Myocyte (in vitro differentiated cells): ENCODE data around the gene MTSS2. TPM values are rescaled to one million over a fixed set of nuclear protein-coding genes. Genes with fewer than 3 reads are reported as not detected.

Source experiments
- DNase-seq: peaks from one replicate; pipeline ENCODE4 v3.0.0-alpha.2; 2012; ENCODE audit warnings: low read depth
- total RNA-seq: library from RNA; depleted of rRNA; stranded (reverse); fragments of >200 nt; gene quantifications from 2 replicates; pipeline ENCODE4 v1.2.3, GENCODE V29; 2014

The MTSS2 gene
- total RNA-seq, 1 donor from 2014 or later: 170 TPM

GRCh38 chr16:70714581-70715054 lies 28.8 kb upstream of the MTSS2 start:
- DNase-seq: peak; percentile 76

DNA sequence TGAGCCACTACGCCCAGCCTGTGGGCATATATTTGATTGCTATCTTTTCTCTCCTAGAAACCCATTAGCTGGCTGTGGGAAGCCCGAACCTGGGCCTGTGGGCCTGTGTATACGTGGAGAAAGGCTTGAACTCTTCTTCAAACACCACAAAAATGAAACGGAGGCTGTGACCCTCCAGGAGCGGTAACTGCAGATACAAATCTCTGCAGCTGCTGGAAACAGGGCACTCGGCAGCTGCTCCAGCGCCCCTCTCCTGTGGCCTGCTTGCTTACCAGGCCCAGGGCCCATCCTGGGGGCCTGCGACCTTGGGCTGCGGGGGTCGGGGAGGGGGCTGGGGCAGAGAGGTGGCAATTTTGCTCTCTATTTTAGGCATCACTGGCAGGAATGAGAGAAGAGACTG lies 28.0 kb upstream of the MTSS2 start:
- peak; percentile 74 for DNase-seq

DNA sequence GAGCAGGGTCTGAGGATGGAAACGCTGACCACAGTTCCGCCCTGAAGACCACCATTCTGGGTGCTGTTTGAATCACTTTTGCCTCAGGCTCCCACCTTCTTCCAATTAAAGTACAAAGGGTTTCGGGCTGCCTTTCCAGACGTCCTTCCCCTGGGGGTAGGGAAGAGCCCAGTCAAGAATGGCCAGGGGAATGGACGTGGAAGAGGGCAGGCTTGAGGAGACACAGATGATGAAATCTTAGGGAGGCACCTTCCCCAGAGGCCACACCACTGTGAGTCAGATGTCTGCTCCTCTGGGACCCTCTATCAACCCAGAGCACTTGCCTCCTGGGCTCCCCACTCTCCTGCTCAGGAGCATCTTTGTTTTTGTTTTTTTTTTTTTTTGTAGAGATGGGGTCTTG lies 27.5 kb upstream of the MTSS2 start:
- DNase-seq: no peak

DNA sequence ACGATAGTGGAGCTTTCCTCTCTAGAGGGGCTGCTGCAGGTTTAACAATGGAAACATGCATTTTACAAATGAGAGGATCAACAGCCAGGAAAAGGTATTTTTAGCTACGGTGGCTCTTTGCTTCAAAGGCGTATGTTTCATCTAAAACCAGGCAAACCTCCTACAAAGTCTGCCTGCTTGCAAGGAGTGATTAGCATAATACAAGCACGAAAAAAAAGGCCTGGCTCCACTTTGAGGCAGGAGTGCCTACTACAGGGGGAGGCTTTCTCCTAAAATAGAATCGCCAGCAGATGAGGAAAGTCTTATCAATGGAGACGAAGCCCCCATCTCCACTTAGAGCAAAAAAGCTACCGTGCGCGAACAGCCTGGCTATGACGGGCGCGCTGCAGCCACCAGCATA lies 27.1 kb upstream of the MTSS2 start:
- no peak for DNase-seq

DNA sequence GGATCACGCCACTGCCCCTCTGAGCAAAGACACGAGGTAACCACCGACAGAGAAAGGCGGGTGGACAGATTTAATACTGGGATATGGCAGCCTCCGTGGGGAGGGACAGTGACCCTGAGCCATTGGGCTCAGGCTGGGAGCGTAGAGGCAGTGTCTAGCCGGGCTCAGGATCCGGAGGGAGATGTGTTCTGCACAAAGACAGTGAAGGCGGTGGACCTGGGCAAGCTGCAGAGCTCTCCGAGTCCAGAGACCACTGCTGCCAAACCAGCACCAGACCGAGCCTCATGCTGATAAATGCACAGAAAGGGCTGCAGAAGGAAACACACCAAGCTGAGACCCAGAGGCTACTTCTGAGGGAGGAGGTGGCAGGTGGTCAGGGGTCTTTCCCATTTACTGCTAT lies 26.5 kb upstream of the MTSS2 start:
- DNase-seq: no peak

GRCh38 chr16:70711211-70712031 lies 25.6 kb upstream of the MTSS2 start:
- DNase-seq: no peak

DNA sequence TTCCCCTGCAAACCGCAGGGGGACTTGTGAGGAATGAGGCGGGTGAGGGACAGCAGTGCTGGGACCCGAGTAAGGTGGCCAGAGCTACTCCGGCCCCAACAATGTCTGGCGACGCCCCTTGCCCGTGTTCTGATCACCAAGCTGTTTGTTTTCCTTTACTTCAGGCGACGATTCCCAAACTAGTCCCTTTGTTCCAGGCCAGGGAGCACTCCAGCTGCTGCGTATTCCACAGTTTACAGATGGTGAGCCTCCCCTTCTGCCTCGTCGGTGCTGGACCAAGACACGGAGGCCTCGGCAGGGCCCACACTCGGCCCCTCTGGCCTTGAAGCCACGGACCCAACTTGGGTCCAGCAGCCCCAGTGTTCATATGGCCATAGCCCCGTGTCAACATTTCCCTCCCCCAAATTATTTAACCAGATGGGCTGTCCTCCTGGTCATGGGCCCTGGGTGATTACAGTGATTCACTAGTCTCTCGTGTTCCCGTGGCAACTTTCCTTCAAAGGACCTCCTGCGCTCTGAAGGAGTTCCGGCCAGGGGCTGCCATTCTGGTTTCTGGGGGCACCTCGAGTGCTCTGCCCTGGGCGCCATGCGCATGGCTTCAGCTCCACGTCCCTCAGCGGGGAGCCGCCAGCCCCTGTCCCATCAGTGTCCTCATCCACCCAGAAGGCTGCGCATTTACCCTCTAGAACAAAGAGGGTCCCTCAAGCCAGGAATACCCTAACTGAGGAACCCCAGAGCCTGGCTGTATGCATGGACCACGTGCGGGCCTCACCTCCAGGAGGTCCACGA lies 24.8 kb upstream of the MTSS2 start:
- DNase-seq: no peak

DNA sequence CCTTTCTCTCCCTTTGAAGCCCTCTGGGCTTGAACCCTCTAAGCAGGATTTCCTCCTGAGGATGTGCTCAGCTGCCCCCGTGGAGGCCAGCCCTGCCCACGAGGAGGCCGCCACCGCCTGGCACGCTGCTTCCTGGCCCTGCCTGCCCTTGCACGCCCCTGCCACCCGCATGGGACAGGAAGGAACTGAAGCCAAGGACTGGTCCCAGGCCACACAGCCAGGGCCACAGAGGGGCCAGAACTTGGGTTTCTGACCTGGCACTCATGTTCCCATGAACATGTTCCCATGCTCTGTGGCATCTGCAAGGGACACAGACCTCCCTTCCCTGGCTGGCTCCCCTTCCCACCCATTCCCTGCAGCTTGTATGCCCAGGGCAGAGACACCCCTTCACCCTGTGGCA lies 24.1 kb upstream of the MTSS2 start:
- DNase-seq: no peak

- no peak for DNase-seq
Observed at GRCh38 chr16:70709457-70709856, 23.6 kb upstream of the MTSS2 start.

DNA sequence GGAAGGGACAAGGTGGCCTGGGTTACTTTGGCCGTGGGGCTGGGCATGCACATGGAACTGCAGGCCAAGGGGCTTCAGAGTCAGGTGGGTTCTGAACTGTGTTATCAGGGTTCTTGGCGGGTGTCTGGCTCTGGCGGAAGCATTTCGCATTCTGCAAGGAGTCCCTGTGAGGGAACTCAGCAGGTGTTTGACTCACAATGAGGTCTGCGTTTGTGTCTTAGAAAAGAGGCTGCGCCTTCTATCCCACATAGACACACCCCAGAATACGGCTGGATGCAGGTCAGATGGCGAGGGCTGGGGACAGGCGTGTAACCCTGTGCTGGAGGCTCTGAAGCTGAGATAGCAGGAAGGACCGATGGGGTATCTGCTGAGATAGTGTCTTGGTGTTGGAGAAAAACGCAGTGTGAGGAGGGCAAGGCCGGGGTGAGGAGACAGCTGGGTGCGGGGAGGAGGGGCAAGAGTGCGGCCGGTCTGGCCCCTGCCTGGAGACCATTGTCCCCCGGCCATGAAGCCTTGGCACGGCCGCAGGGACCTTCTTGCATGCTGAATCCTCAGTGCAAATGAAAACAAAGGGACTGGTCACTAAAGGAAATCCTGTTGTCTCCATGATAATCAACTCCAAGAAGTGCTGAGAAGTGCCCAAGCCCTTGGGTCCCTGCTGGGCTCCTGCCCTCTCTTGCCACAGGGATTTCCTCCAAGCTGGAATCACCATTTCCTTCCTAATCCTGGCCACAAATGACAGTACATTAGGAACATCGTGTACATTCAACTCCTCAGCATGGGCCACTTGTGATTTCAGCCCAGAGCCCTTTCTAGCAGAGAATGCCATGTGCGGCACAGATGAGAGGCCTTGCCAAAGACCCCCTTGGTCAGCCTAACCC lies 22.8 kb upstream of the MTSS2 start:
- DNase-seq: peak; percentile 63

DNA sequence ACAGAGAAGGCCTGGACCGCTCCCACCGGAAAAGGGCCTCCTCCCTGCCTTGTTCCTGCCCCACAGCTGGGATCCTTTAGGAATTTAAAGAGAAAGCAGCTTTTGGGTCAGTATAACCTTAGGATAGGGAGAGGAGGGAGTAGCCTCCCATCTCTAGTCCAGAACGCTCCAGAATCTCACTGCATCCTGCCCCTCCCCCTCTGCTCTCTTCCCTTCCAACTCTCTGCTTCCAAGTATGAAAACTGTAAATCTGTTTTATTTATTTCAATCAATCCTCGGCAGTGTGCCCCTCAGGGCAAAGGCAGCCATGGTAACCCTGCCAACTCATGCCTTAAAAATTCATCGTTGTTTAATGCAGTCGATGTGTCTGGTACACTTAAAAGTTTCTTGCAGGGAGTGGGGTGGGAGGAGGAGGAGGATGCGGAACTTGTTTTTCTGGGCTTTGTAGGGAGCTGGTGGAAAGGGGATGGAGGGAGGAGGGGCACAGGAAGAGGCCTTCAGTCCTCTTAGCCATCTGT lies 21.2 kb upstream of the MTSS2 start:
- peak; percentile 41 for DNase-seq

GRCh38 chr16:70705056-70705455 lies 19.2 kb upstream of the MTSS2 start:
- peak; percentile 61 for DNase-seq

GRCh38 chr16:70704586-70704985 lies 18.7 kb upstream of the MTSS2 start:
- peak; percentile 65 for DNase-seq

- peak; percentile 33 for DNase-seq
Observed at GRCh38 chr16:70703835-70704381, 18.1 kb upstream of the MTSS2 start.

GRCh38 chr16:70703041-70703834 lies 17.4 kb upstream of the MTSS2 start:
- DNase-seq: peak; percentile 99

- DNase-seq: no peak
Observed at GRCh38 chr16:70702624-70703023, 16.8 kb upstream of the MTSS2 start.

GRCh38 chr16:70701998-70702397 lies 16.1 kb upstream of the MTSS2 start:
- no peak for DNase-seq

DNA sequence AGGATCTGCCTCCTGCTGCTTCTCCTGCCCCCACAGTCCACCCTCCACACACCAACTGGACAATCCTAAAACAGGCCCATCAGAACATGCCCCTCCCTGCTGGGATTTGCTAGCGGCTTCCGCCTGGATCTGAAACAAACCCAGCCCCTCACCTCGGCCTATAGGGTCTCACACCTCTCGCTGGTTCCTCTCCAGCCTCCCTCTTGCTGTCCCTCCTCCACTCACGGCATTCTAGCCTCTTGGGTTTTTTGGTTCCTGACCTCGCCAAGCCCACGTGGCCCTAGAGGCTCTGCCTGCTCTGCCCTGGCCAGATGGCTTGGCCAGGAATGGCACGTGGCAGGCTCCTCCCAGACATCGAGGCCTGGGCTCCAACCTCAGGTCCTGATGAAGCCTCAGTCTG lies 15.7 kb upstream of the MTSS2 start:
- DNase-seq: peak; percentile 92

DNA sequence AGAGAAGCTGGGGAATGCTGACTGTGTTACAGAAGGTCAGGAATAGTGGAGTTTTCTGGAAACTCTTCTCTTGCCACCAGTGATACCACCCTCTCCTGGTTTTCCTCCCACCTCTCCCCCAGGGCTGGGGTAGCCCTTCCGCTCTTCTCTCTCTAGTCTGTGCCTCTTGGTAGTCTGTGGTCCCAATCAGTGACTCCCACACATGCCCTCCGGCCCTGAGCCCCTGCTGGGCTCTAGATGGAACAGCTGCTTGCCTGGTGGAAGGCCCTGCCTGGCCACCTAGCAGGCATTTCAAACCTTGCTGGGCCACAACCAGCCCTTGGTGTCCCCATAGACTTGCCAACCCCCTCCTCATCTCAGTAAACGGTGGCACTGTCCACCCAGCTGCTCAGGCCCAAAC lies 15.2 kb upstream of the MTSS2 start:
- DNase-seq: peak; percentile 94
